IPS DF 19.7 (cell line): Measurements from ENCODE around the gene RIMS4.
A peak's percentile ranks its signal among the peaks of the same experiment; 100 is the strongest.
"Not testable (repeated sequence)": the region's sequence is repeated elsewhere in the genome, so short reads cannot be mapped to it uniquely, and the experiment has no call there.

Experiments used
- DNase-seq: peaks from one replicate; pipeline ENCODE4 v3.0.0-alpha.2; 2013; ENCODE audit warnings: low read depth, low spot score

RIMS4 gene

DNA sequence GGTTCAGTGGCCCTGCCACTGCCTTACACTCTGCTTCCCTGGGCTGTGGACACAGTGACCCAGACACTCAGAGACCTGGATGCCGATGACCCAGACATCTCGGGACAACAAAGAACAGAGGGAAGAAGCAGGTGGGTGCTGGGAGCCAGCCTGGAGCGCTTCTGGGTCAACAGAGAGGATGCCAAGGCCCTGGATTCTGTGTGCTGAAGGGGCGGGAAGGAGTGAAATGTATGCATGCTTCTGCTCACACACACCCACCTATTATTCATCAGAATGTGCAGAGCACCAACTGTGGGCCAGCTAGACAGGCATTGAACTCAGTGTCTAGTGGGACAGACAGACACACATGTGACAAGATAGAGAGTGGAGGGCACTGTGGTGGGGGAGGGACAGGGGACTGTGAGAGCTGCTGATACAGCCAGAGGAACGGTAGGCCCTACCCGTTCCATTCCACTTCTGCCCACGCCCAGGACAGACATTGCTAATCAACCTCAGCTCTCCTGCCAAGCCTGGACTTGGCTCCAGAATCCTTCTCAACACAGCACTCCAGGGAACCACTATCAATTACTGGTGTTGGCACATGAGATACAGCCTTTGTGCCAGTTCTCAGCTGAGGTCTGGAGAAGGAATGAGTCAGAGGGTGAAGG lies 44.5 kb downstream of the RIMS4 start:
- no peak for DNase-seq

GRCh38 chr20:44765091-44765490 lies 45.3 kb downstream of the RIMS4 start:
- DNase-seq, result no peak

- DNase-seq, result not testable (repeated sequence)
Measured at GRCh38 chr20:44763798-44764197, 46.5 kb downstream of the RIMS4 start.

GRCh38 chr20:44762466-44763140 lies 47.7 kb downstream of the RIMS4 start:
- no peak for DNase-seq

GRCh38 chr20:44761423-44761822 lies 48.9 kb downstream of the RIMS4 start:
- DNase-seq, result no peak

- no peak for DNase-seq
Measured at GRCh38 chr20:44759595-44759994, 50.8 kb downstream of the RIMS4 start.

DNA sequence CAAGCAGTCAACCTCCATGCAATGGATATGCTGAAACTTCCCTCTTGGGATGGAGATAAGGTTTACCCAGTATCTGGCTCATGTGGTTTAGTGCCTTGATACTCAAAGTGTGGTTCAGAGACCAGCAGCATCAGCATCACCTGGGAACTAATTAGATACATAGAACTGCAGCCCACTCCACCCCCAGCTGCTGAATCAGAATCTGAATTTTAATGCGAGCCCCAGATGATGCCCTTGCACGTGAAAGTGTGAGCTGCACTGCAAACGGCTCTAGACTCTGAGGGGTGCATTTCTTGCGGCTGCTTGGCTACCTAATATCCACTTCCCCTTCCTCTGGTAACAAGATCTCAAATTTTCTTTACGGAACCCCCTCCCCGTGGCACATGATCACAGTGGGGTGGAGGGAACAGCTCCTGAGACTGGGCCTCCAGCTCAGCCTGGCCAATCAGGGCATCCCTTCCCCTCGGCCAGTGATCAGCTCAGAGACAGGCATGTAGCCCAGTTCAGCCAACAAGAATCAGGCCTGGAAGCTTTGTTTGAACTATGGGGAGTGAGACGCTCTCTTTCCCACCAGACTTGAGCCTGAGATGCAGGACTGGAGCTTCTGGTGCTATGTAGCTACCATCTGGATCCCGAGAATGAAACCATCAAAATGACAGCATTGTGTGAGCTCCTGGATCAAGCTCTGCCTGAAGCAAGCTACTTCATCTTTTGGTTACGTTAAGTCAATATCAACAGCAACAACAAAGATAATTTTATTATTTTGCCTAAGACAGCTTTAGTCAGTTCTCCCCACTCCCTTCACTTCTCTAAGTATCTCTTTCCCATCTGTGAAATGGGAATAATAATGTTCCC lies 51.9 kb downstream of the RIMS4 start:
- DNase-seq, result no peak

DNA sequence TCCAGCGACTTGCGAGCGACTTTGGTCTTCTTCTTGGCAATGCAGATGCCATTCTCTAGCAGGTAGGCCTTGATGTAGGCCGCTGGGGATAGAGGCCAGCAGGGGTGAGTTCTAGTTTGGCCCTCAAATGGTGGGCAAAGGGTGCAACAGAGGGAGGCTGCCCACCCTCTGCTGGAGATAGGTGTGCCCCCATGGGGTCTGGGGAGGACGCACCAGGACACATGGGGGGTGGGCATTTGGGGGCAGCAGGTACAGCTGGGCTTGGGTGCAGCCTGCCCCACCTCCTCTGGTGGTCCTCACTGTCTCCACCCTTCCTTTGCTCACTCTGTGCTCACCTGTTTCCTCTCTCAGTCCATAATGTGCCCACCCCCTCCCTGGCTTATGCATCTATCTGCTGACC lies 53.4 kb downstream of the RIMS4 start:
- no peak for DNase-seq

DNA sequence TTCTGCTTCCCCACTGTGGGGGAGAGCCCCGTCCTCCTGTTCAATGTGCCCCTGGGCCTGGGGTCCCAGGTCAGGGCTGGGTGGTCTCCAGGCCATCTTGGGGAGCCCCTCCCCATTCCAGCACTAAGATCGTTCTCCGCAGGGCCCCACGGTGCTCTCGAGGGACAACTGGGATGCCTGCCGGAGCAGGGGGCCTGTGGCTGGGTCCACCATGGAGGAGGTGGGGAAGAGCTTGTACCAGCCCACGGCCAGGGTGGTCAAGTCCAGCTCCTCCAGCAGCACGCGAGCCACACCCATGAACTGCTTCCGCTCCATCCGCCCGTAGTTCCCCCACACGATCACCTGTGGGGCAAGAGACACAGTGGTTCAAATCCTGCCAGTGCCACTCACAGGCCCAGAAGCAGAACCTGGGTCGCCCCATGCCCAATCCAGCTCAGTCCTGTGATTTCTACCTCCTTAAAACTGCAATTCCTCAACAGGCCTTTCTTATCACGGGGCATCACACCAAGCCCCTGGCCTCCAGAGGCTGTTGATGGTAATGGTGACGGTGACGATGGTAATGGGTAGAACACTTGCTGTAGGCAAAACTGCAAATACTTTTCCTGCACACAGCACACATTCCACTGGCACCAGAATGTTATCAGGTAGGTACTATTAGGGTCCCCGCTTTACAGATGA lies 54.2 kb downstream of the RIMS4 start:
- DNase-seq, result no peak

DNA sequence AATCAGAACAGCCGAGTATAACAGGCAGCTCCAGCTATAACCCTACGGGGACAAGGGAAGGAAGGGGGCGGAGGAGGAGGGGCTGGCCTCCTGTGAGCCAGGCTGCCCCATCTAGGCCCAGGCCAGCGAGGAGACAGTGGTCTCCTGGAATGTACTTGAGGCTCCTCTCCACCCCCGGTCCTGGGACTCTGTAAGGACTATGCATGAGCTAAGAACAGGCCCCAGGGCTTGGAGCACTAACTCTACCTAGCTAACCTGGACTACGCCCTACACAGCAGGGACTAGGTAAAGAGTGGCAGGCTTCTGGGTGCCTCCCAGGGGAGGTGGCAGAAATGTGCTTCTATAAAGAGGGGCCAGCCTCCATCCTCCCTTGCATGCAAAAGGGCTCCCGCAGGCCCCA lies 55.8 kb downstream of the RIMS4 start:
- DNase-seq, result no peak

DNA sequence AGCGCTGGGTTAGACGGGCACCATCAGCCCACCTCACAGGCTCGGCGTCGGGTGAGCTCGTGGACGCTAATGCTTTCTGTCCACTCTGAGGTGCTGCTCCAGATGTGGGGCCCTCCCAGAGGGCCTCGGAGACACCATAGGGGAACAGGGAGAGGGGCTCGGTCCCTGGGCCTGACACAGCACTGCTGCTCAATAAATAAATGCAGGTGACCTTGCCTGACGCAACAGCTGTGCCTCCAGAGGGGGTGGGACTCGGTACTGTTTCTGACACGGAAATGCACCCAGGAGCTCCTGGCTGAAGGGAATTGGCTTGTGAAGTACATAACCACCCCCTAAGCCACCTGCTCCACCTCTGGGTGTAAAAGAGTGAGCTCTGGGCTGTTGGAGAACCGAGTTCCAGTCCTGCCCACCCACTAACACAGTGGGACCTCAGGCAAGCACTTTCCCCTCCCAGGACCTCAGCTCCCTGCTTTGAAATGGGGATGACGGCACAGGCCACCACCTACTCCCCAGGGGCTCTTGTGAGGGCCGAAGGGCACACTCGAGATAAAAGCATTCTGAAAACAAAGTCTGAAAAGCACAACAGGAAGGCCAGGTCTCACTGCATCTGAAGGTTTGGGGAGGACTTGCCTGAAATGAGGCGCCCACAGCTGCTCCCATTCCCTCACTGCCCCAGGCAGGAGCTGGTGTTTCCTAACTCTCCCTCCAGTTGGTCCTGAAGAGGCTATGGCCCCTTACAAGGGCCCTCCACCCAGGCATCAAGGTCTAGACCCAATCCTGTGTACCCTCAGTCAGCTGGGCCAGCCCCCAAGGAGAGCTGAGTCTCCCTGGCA lies 58.0 kb downstream of the RIMS4 start:
- DNase-seq, result no peak

- no peak for DNase-seq
Measured at GRCh38 chr20:44750081-44750805, 60.1 kb downstream of the RIMS4 start.

- no peak for DNase-seq
Measured at GRCh38 chr20:44748005-44748370, 62.4 kb downstream of the RIMS4 start.

GRCh38 chr20:44747166-44748004 lies 63.0 kb downstream of the RIMS4 start:
- peak; percentile 68 for DNase-seq

DNA sequence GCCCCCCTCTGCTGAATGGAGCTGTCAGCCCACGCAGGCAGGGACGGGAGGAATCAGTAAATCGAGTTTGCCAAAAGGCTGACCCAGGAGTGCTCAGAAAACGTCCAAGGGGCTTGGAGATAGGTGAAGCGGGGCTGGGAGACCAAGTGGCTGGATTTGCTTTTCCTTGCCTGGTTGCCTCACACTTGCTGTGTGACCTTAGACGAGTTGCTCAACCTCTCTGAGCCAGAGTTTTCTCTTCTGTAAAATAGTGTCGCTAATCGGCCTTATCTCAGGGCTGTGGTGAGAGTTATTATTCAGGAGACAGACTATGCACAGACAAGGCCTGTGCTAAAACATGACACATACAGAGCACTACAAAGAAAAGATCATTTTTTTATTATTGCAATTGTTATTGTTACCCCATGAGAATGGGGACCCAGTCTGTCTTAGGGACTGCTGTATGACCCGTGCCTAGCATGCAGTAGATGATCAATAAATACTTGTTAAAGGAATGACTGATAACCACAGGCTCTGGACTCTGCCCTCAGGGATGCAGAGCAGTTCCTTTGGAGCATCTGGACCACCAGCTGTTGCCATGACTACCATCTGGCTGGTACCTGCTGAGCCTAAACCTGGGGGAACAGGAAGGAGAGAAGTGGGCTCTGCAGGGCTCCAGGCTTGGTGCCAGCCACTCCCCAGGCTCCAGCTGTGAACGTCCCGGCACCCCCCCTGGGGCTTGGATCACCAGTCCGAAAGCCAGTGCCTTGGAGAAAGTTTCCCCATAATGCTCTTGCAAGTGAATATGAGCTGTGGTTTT lies 63.8 kb downstream of the RIMS4 start:
- DNase-seq, result no peak

GRCh38 chr20:44745598-44746366 lies 64.6 kb downstream of the RIMS4 start, which contains the start of gene KCNK15:
KCNK15 (plus strand) TSS chr20:44745865; CDS start chr20:44745911, 46 bp downstream.
- DNase-seq, result no peak

GRCh38 chr20:44745122-44745597 lies 65.2 kb downstream of the RIMS4 start:
- DNase-seq, result no peak
